ENCODE results near the gene KRTAP4-7.
A peak's percentile ranks its signal among the peaks of the same experiment; 100 is the strongest.
"Not testable (repeated sequence)": the region's sequence is repeated elsewhere in the genome, so short reads cannot be mapped to it uniquely, and the experiment has no call there.

KRTAP4-7 gene

DNA sequence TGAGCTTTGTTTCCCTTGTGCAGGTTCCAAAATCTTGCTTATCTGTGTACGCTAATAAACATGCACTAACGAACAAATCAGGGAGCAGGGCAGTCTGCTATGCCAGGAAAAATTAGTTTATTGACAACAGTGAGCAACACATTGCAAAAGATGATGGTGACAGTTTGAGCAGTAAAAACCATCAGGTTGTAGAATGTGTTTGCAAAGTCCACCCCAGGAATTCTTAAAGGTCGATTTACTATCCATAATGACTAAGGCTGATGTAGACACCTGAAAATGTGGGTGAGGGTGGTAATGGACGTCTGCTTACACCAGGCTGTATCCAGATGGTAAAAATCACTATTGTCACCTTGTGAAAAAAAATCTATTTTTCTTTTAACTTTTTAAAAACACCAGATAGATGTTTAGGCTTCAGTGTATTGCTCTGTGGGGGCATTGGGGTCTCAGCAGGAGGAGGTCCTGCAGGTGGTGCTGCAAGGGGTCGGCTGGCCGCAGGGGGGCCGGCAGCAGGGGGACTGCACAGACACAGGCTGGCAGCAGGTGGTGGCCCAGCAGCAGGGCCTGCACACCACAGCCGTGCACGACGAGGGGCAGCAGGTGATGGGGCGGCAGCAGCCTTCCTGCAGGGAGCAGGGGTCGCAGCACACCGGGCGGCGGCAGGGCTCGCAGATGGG is 18.8 kb upstream of the KRTAP4-7 start:
- DNase-seq (ENCODE audit: low read depth), result not testable (repeated sequence)

- DNase-seq (ENCODE audit: low read depth), result peak; percentile 86
These were observed 17.9 kb upstream of the KRTAP4-7 start, which contains the start of gene KRTAP2-4 for GRCh38 chr17:41065829-41066624. Gene KRTAP2-4, minus strand, starts transcription at chr17:41065879. Its CDS starts 34 bp downstream, at chr17:41065845.

DNA sequence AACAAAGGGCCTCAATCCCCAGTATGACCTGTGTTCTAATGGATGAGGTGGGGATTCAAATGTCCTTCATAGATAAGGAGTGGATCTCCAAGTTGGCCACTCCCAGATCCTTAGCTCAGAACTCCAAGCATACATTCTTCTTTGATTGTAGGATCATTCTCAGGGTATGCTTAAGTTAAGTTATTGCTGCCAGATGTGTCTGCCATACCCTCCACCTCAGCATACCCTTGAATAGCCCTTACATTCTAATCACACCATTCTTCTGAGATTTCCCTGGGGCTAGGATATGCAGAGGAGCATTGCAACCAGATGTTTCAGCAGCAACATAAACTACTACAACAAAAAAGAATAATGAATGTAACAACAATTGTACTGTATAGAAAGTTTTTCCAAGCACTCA is 16.7 kb upstream of the KRTAP4-7 start:
- DNase-seq (ENCODE audit: low read depth), result no peak

GRCh38 chr17:41069031-41069430 is 14.9 kb upstream of the KRTAP4-7 start:
- DNase-seq (ENCODE audit: low read depth), result no peak

DNA sequence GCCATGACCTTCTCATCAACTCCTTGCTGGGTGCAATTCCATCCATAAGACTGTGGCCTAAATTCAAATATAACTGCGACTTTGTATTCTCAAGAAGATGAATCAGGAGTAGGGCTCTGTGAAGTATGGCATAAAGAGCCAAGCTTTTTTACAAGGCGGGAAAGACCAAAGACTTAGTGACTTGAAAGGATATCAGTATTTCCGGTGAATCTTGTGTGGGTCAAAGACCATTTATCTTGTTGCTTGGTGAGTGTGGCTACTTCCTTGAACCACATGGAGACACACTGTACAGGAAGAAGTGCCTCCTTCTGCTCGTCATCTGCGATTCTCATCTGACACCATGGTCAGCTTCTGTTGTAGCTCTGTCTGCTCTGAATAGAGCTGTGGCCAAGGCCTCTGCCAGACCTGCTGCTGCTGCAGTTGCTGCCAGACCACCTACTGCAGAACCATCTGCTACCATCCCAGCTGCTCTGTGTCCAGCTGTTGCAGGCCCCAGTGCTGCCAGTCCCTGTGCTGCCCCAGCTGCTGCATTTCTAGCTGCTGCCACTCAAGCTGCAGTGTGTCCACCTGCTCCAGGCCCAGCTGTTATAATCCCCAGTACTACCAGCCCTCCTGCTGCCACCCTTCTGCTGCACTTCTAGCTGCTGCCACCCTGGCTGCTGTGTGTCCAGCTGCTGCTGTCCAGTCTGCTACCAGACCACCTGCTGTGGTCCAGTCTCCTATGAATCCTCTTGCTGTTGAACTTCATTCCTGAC is 12.2 kb upstream of the KRTAP4-7 start:
- no peak for DNase-seq (ENCODE audit: low read depth)

- DNase-seq (ENCODE audit: low read depth), result no peak
These were observed 10.3 kb upstream of the KRTAP4-7 start for GRCh38 chr17:41073676-41074075.

GRCh38 chr17:41076788-41077187 is 7.2 kb upstream of the KRTAP4-7 start:
- DNase-seq (ENCODE audit: low read depth), result no peak

DNA sequence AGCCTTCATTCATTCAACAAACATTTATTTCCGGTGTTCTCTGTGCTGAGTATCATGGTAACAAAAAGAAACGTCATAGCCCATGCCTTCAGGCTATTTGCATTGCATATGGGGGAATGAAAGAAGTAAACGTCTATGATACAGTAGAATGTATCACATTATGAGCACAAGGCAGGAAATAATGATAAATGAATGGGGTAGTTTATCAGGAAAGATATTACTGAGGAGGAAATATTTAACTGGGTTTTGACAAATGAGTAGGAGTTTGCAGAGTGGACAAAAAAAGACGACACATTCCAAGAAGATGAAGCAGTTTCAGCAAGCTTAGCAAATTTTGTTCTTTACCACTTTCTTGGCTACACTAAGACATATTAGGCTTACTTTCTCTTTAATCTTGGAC is 1.3 kb upstream of the KRTAP4-7 start:
- no peak for DNase-seq (ENCODE audit: low read depth)

- DNase-seq (ENCODE audit: low read depth), result not testable (repeated sequence)
These were observed 523 bp upstream of the KRTAP4-7 start for GRCh38 chr17:41083427-41083826.

- DNase-seq (ENCODE audit: low read depth), result not testable (repeated sequence)
These were observed 4.9 kb downstream of the KRTAP4-7 start for GRCh38 chr17:41088760-41089352.

GRCh38 chr17:41096055-41096454 is 12.1 kb downstream of the KRTAP4-7 start:
- no peak for DNase-seq (ENCODE audit: low read depth)

DNA sequence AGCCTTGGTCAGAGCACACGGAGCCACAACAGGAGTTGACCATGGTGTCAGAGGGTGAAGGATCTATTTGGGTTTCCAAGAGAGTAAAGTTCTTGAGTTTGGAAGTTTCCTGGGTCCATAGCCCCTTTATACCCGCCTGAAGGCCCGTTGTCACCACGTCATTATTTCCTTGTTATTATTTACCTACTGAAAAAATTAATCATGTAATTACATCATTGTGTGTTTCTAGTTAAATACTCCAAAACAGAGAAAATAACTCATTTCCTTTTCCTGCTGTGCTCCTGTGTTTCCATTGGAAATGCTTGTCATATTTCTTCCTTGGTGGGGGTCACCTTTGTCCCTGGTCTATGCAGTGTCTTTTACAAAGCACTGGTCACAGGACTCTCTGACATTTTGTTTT is 14.1 kb downstream of the KRTAP4-7 start, which contains the start of gene KRTAP4-8:
TSS of gene KRTAP4-8 (minus strand) at position 101 of the 400 bp plus-strand sequence. CDS start at position 43, 58 bp downstream.
- no peak for DNase-seq (ENCODE audit: low read depth)

GRCh38 chr17:41098481-41098880 is 14.5 kb downstream of the KRTAP4-7 start:
- no peak for DNase-seq (ENCODE audit: low read depth)

GRCh38 chr17:41099682-41100480 is 15.9 kb downstream of the KRTAP4-7 start:
- DNase-seq (ENCODE audit: low read depth), result peak; percentile 73

GRCh38 chr17:41101586-41102259 is 17.8 kb downstream of the KRTAP4-7 start, which contains the start of gene KRTAP4-16:
Gene KRTAP4-16, minus strand, starts transcription at chr17:41102209. Its CDS starts 0 bp downstream, at chr17:41102209.
- no peak for DNase-seq (ENCODE audit: low read depth)

DNA sequence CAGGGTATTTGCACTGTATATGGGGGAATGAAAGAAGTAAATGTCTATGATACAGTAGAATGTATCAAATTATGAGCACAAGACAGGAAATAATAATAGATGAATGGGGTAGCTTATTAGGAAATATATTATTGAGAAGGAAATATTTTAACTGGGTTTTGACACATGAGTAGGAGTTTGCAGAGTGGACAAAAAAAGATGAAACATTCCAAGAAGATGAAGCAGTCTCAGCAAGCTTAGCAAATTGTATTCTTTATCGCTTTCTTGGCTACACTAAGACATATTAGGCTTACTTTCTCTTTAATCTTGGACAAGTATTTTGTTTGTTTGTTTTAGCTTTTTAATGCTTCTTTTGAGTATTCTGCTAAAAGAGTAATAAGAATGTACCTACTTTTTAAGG is 19.9 kb downstream of the KRTAP4-7 start:
- DNase-seq (ENCODE audit: low read depth), result no peak

DNA sequence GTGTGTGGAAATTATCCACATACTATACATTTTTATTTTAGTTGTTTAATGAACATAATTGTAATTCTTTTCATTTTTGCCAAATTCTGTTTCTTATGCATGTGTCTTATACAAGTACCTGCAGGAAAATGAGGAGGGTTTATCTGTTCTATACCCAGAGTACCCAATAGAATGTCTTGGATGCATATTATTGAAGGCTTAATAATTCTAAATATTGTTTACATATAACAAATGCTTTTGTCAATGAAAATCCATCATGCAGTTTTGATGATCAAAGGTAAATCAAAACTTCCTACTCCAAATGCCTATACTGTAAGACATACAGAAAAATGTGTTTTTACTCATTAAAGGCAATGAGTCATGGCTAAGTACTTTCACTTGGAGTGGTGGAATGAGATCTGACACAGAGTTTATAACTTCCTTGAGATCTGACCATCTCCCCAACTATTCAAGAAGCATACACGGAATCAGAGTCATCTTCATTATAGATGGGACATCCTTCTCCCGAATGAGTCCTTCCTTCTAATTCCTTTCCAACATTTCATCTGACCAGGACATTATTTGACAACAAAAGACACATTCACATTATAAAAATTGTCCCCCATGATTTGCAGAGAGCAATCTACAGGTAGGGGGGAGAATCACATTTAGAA is 20.6 kb downstream of the KRTAP4-7 start:
- not testable (repeated sequence) for DNase-seq (ENCODE audit: low read depth)

DNA sequence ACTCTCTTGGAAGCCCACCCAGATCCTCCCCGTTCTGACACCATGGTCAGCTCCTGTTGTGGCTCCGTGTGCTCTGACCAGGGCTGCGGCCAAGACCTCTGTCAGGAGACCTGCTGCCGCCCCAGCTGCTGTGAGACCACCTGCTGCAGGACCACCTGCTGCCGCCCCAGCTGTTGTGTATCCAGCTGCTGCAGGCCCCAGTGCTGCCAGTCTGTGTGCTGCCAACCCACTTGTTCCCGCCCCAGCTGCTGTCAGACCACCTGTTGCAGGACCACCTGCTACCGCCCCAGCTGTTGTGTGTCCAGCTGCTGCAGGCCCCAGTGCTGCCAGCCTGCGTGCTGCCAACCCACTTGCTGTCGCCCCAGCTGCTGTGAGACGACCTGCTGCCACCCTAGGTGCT is 21.4 kb downstream of the KRTAP4-7 start, which contains the start of gene KRTAP4-9:
TSS of gene KRTAP4-9 (plus strand) at position 43 of the 400 bp plus-strand sequence. CDS start at position 43, 0 bp downstream.
- DNase-seq (ENCODE audit: low read depth), result not testable (repeated sequence)

DNA sequence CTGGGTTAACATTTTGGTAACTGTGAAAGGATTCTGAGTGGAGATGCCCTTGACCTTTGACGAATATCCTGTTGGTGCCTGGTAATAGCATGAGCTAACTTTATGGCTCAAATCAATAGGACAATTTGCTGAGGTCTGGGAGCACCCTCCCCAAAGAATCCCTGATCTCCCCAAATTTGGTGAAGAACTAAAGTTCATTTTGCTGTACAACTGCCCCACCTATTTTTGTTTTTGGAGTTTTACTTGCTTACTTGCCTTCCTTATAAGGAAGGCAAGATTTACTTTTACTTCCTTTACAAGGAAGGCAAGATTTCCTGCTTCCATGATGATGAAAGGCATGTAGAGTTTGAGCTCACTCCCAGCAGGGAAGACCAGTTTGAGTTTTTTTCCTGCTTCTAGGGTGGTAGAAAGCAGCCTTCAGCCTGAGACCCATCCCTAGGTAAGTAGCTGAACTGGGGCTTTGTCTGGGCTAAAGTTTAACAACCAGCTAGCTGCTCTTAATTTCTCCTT is 24.0 kb downstream of the KRTAP4-7 start:
- peak; percentile 35 for DNase-seq (ENCODE audit: low read depth)
